IPS-20b (cell line): ENCODE measurements around the gene MYO7A.

Source experiments
- H3K27ac ChIP-seq: one replicate; pipeline ENCODE4 v1.5.1; 2013; ENCODE audit warnings: low read length
- H3K27me3 ChIP-seq: 2 replicates; pipeline ENCODE4 v1.6.1; 2013; ENCODE audit warnings: mild to moderate bottlenecking, low read length, inconsistent platforms; ENCODE audit not compliant: insufficient read depth
- H3K36me3 ChIP-seq: 2 replicates; pipeline ENCODE4 v1.6.1; 2013; ENCODE audit warnings: low read depth, mild to moderate bottlenecking, inconsistent platforms, low read length, moderate library complexity; ENCODE audit not compliant: insufficient read depth
- H3K4me1 ChIP-seq: 2 replicates; pipeline ENCODE4 v1.6.1; 2013; ENCODE audit warnings: mild to moderate bottlenecking, control low read depth, inconsistent platforms, low read length, moderate library complexity; ENCODE audit not compliant: insufficient read depth
- H3K4me3 ChIP-seq: 2 replicates; pipeline ENCODE4 v1.5.1; 2013; ENCODE audit warnings: mild to moderate bottlenecking, low read length, inconsistent platforms
- H3K9ac ChIP-seq: 2 replicates; pipeline ENCODE4 v1.6.1; 2013; ENCODE audit warnings: low read depth, mild to moderate bottlenecking, inconsistent platforms, low read length, moderate library complexity
- H3K9me3 ChIP-seq: 2 replicates; pipeline ENCODE4 v1.6.1; 2013; ENCODE audit warnings: mild to moderate bottlenecking, low read depth, low read length, inconsistent platforms; ENCODE audit not compliant: insufficient read depth

MYO7A gene

GRCh38 chr11:77204754-77205466 lies 76.9 kb downstream of the MYO7A start:
- Histone ChIP-seq H3K27me3 (no peaks in the 10 kb centered on the region), H3K36me3 (no peaks in the 10 kb centered on the region), H3K9ac (no peak overlapping the region)

GRCh38 chr11:77205467-77206263 lies 77.6 kb downstream of the MYO7A start:
- Histone ChIP-seq H3K27me3 (no peaks in the 10 kb centered on the region), H3K9ac (no peak overlapping the region), H3K4me3 (no peak overlapping the region), H3K9me3 (no peaks in the 10 kb centered on the region), H3K4me1 (no peaks in the 10 kb centered on the region), H3K36me3 (no peaks in the 10 kb centered on the region), H3K27ac (no peak overlapping the region)

More at GRCh38 chr11:77204754-77205466, 76.9 kb downstream of the MYO7A start:
- Histone ChIP-seq H3K27ac (no peak overlapping the region), H3K9me3 (no peaks in the 10 kb centered on the region), H3K4me3 (no peak overlapping the region), H3K4me1 (no peaks in the 10 kb centered on the region)

- no peaks in the 10 kb centered on the region for H3K4me1 ChIP-seq
- no peaks in the 10 kb centered on the region for H3K9me3 ChIP-seq
- no peak overlapping the region for H3K9ac ChIP-seq
- no peaks in the 10 kb centered on the region for H3K36me3 ChIP-seq
- no peaks in the 10 kb centered on the region for H3K27me3 ChIP-seq
- no peak overlapping the region for H3K4me3 ChIP-seq
- H3K27ac ChIP-seq = no peak overlapping the region
Measured at GRCh38 chr11:77206264-77207018, 78.4 kb downstream of the MYO7A start.

- H3K27ac ChIP-seq = no peak overlapping the region
- no peaks in the 10 kb centered on the region for H3K36me3 ChIP-seq
- no peak overlapping the region for H3K9ac ChIP-seq
- no peaks in the 10 kb centered on the region for H3K9me3 ChIP-seq
- no peaks in the 10 kb centered on the region for H3K4me1 ChIP-seq
- no peaks in the 10 kb centered on the region for H3K27me3 ChIP-seq
- no peak overlapping the region for H3K4me3 ChIP-seq
Measured at GRCh38 chr11:77207019-77207485, 79.0 kb downstream of the MYO7A start.

GRCh38 chr11:77207618-77208313 lies 79.7 kb downstream of the MYO7A start:
- H3K4me3 ChIP-seq = no peak overlapping the region
- H3K4me1 ChIP-seq = no peaks in the 10 kb centered on the region
- H3K27me3 ChIP-seq = no peaks in the 10 kb centered on the region
- H3K36me3 ChIP-seq = no peaks in the 10 kb centered on the region
- H3K27ac ChIP-seq = no peak overlapping the region
- no peaks in the 10 kb centered on the region for H3K9me3 ChIP-seq
- H3K9ac ChIP-seq = no peak overlapping the region

DNA sequence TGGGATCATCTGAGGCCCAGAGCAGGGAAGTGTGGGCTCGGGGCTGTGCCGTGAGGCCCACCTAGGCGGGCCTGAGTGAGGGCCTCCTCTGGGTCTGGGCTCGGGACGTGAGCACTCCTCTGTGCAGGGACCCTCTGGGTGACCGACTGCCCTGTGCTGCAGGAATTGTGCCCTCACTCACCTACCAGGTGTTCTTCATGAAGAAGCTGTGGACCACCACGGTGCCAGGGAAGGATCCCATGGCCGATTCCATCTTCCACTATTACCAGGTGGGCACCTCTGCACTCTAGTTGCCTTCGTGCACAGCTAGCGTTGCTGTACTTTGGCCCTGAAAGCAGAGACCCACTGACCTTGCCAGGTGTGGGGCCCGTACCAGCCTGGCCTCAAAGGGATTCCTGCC lies 80.5 kb downstream of the MYO7A start:
- Histone ChIP-seq H3K4me3 (no peak overlapping the region), H3K36me3 (no peaks in the 10 kb centered on the region), H3K9me3 (no peaks in the 10 kb centered on the region), H3K9ac (no peak overlapping the region), H3K27me3 (no peaks in the 10 kb centered on the region), H3K4me1 (no peaks in the 10 kb centered on the region), H3K27ac (no peak overlapping the region)

DNA sequence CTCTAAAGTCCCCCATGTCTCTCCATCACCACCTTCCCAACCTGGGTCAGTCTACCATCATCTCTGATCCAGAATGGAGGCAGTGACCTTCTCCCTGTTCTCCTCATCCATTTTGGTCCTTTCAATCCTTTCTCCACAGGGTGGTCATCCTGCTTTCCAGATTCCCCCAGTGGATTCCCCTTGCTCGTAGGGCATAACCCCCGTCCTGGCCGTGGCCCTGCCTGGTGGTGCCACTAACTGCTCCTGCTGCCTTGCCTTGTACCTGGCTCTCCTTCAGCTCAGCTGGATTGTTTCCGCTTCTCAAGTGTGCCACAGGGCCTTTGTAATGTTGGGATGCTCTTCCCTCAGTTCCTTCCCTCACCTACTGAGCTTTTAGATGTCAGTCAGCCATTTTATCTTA lies 81.6 kb downstream of the MYO7A start:
- H3K27me3 ChIP-seq = no peaks in the 10 kb centered on the region
- H3K9ac ChIP-seq = no peak overlapping the region
- H3K36me3 ChIP-seq = no peaks in the 10 kb centered on the region
- no peaks in the 10 kb centered on the region for H3K9me3 ChIP-seq
- H3K27ac ChIP-seq = no peak overlapping the region
- H3K4me3 ChIP-seq = no peak overlapping the region
- H3K4me1 ChIP-seq = no peaks in the 10 kb centered on the region

DNA sequence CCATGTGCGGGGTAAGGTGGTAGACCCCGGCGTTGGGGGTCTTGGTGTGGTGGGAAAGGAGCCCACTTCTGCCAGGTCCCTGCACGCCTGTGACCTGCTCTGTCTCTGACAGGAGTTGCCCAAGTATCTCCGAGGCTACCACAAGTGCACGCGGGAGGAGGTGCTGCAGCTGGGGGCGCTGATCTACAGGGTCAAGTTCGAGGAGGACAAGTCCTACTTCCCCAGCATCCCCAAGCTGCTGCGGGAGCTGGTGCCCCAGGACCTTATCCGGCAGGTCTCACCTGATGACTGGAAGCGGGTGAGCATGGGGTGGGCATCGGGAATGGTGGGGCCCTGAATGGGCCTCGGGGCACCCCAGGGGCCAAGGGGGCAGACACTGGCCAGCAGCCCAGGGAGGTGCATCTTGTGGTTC lies 83.0 kb downstream of the MYO7A start:
- Histone ChIP-seq H3K36me3 (no peaks in the 10 kb centered on the region), H3K9me3 (no peaks in the 10 kb centered on the region), H3K9ac (no peak overlapping the region), H3K4me1 (no peaks in the 10 kb centered on the region), H3K4me3 (no peak overlapping the region), H3K27me3 (no peaks in the 10 kb centered on the region), H3K27ac (no peak overlapping the region)

GRCh38 chr11:77211594-77212251 lies 83.7 kb downstream of the MYO7A start:
- Histone ChIP-seq H3K27me3 (no peaks in the 10 kb centered on the region), H3K27ac (no peak overlapping the region), H3K9ac (no peak overlapping the region), H3K9me3 (no peaks in the 10 kb centered on the region), H3K4me1 (no peaks in the 10 kb centered on the region), H3K36me3 (no peaks in the 10 kb centered on the region), H3K4me3 (no peak overlapping the region)

GRCh38 chr11:77212314-77213007 lies 84.4 kb downstream of the MYO7A start:
- Histone ChIP-seq H3K4me3 (no peak overlapping the region), H3K36me3 (no peaks in the 10 kb centered on the region), H3K9me3 (no peaks in the 10 kb centered on the region), H3K27me3 (no peaks in the 10 kb centered on the region), H3K9ac (no peak overlapping the region), H3K4me1 (no peaks in the 10 kb centered on the region), H3K27ac (no peak overlapping the region)
